ENCODE data around the gene INPP5J. TPM values are rescaled to one million over a fixed set of nuclear protein-coding genes. Genes with fewer than 3 reads are reported as not detected.

Gene INPP5J
- total RNA-seq, 1 donor from 2014 or later = 5.2 TPM

DNA sequence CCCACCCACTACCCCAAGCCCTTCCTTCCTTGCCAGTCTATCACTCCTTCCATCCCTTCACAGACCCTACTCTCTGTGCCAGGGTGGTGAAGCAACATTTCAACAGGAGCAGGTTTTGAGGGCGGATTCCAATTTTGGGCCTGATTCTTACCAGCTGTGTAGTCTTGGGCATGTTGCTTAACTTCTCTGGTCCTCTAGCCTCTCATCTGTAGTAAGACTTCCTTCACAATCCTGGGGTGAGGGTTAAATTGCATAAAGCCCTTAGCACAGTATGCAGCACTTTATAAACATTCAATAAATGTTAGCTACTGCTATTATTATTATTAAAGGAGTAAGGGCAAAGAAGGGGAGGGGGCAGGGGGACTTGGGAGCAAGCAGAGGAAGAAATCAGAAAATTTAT lies 32.2 kb downstream of the INPP5J start:
- peaks cover 16% of the 10 kb centered on the region for H3K4me1 Mint-ChIP-seq (ENCODE audit: low read depth)
- no peaks in the 10 kb centered on the region for H3K27me3 Mint-ChIP-seq (ENCODE audit: low read depth)
- H3K4me3 Mint-ChIP-seq (ENCODE audit: unreplicated experiment) = no peak overlapping the region
- DNase-seq (ENCODE audit: low spot score) = no peak
- no peaks in the 10 kb centered on the region for H3K9me3 Mint-ChIP-seq (ENCODE audit: low read depth)
- H3K36me3 Mint-ChIP-seq (ENCODE audit: low read depth) = no peaks in the 10 kb centered on the region
- TF ChIP-seq, protein P1, sequence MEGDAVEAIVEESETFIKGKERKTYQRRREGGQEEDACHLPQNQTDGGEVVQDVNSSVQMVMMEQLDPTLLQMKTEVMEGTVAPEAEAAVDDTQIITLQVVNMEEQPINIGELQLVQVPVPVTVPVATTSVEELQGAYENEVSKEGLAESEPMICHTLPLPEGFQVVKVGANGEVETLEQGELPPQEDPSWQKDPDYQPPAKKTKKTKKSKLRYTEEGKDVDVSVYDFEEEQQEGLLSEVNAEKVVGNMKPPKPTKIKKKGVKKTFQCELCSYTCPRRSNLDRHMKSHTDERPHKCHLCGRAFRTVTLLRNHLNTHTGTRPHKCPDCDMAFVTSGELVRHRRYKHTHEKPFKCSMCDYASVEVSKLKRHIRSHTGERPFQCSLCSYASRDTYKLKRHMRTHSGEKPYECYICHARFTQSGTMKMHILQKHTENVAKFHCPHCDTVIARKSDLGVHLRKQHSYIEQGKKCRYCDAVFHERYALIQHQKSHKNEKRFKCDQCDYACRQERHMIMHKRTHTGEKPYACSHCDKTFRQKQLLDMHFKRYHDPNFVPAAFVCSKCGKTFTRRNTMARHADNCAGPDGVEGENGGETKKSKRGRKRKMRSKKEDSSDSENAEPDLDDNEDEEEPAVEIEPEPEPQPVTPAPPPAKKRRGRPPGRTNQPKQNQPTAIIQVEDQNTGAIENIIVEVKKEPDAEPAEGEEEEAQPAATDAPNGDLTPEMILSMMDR (IDR thresholded peaks at IDR 0.05) = no peak
- peak overlapping the region; percentile 32 for H3K27ac Mint-ChIP-seq (ENCODE audit: unreplicated experiment)

DNA sequence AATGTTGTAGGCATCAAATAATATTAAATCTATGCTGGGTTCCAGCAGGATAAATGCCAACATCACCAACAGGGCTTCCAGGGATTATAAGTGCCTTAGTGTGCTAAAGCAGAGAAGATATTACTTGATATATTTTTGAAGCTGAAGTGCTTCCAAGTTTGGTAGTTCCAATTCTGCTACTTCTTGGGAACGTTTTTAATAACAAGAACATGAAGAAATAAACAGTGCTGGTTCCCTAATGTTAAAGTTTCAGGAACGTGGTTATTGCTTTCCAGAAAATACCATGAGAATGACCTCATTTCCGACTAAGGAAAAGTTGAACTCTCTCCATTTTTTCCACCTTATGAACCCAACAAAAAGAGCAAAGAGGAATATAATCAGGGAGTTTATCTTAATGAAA lies 32.7 kb downstream of the INPP5J start:
- H3K36me3 Mint-ChIP-seq (ENCODE audit: low read depth) = no peaks in the 10 kb centered on the region
- H3K9me3 Mint-ChIP-seq (ENCODE audit: low read depth) = no peaks in the 10 kb centered on the region
- no peak for DNase-seq (ENCODE audit: low spot score)
- peaks cover 16% of the 10 kb centered on the region for H3K4me1 Mint-ChIP-seq (ENCODE audit: low read depth)
- H3K27me3 Mint-ChIP-seq (ENCODE audit: low read depth) = no peaks in the 10 kb centered on the region
- TF ChIP-seq, protein P1 (IDR thresholded peaks at IDR 0.05) = no peak
- no peak overlapping the region for H3K4me3 Mint-ChIP-seq (ENCODE audit: unreplicated experiment)
- H3K27ac Mint-ChIP-seq (ENCODE audit: unreplicated experiment) = peak overlapping the region; percentile 3

GRCh38 chr22:31160328-31160978 lies 37.7 kb downstream of the INPP5J start:
- H3K9me3 Mint-ChIP-seq (ENCODE audit: low read depth) = no peaks in the 10 kb centered on the region
- peaks cover 38% of the 10 kb centered on the region for H3K4me1 Mint-ChIP-seq (ENCODE audit: low read depth)
- peak overlapping the region; percentile 91 for H3K4me3 Mint-ChIP-seq (ENCODE audit: unreplicated experiment)
- TF ChIP-seq, protein P1 (IDR thresholded peaks at IDR 0.05) = no peak
- H3K27me3 Mint-ChIP-seq (ENCODE audit: low read depth) = no peaks in the 10 kb centered on the region
- peak overlapping the region; percentile 100 for H3K27ac Mint-ChIP-seq (ENCODE audit: unreplicated experiment)
- H3K36me3 Mint-ChIP-seq (ENCODE audit: low read depth) = peaks cover 5% of the 10 kb centered on the region
- no peak for DNase-seq (ENCODE audit: low spot score)

DNA sequence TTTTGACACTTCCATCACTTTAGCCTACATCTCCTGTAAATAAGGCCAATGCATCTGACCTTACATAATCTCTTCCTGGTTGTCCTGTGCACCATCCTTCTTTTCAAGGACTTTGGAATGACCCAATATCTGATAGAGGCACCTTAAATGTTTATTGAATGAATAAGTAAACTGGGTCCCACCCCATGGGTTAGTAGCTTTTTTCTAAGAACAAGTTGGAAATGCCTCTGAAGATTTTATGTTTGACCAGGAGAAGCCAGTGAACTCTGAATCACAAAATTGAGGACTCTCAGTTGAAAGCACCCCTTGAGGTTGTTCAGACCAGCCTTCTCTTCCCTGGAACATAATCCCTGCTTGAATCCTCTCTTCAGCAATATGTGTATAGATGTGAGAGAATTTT lies 38.6 kb downstream of the INPP5J start:
- Mint-ChIP-seq H3K4me3 (ENCODE audit: unreplicated experiment) (peak overlapping the region; percentile 91), H3K27me3 (ENCODE audit: low read depth) (no peaks in the 10 kb centered on the region), H3K36me3 (ENCODE audit: low read depth) (peaks cover 6% of the 10 kb centered on the region), H3K9me3 (ENCODE audit: low read depth) (no peaks in the 10 kb centered on the region), H3K27ac (ENCODE audit: unreplicated experiment) (peak overlapping the region; percentile 100), H3K4me1 (ENCODE audit: low read depth) (peaks cover 33% of the 10 kb centered on the region)
- TF ChIP-seq, protein P1 (IDR thresholded peaks at IDR 0.05) = no peak
- no peak for DNase-seq (ENCODE audit: low spot score)

- Mint-ChIP-seq H3K4me1 (ENCODE audit: low read depth) (peaks cover 33% of the 10 kb centered on the region), H3K9me3 (ENCODE audit: low read depth) (no peaks in the 10 kb centered on the region), H3K27me3 (ENCODE audit: low read depth) (no peaks in the 10 kb centered on the region), H3K27ac (ENCODE audit: unreplicated experiment) (peak overlapping the region; percentile 61), H3K4me3 (ENCODE audit: unreplicated experiment) (peak overlapping the region; percentile 30), H3K36me3 (ENCODE audit: low read depth) (peaks cover 8% of the 10 kb centered on the region)
- no peak for DNase-seq (ENCODE audit: low spot score)
- TF ChIP-seq, protein P1 (IDR thresholded peaks at IDR 0.05) = peak; percentile 60
Observed at GRCh38 chr22:31162015-31162765, 39.4 kb downstream of the INPP5J start.
